Stomach (tissue), 4 donors: ENCODE data around the gene CCNI.

Source experiments
- EP300 ChIP-seq: sonication (generic); formaldehyde crosslinking; IDR thresholded peaks from one replicate; pipeline ENCODE4 v1.6.1; 2017; ENCODE audit warnings: antibody characterized with exemption
- POLR2A ChIP-seq, 4 donors: fragments of 450-650 bp; IDR thresholded peaks; one replicate each; pipeline ENCODE4 v1.6.1; 2016; ENCODE audit warnings: antibody characterized with exemption in 4 of 4, control low read depth in 2 of 4, mild to moderate bottlenecking in 1 of 4, moderate library complexity in 1 of 4

DNA sequence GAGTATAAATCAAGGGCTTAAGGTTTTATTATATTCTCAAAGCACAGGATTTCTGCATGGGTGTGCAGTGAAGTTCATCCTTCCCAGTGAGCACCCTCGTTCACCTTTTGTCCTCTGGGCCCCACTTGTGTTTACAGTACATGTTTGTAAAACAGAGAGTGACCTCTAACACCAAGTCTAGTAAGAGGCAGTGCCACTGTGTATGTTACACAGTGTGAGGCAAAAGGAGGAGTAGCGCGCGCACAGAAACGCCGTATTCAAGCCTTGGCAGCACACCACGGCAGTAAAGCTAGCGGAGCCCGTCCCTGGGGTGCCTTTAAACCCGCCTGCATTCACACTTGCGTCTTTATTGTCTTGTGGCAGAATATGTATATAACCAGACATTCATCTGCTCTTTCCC lies 51.9 kb downstream of the CCNI start:
- no peak for TF ChIP-seq EP300
- TF ChIP-seq POLR2A (IDR thresholded peaks at IDR 0.05) = no peak
